ENCODE results near the gene DRAM1. TPM values are rescaled to one million over a fixed set of nuclear protein-coding genes. Genes with fewer than 3 reads are reported as not detected.

The DRAM1 gene
- total and polyA plus RNA-seq, 2 donors (not counting 1 experiment from before 2014, with no cell fraction given): 155 to 184 TPM

DNA sequence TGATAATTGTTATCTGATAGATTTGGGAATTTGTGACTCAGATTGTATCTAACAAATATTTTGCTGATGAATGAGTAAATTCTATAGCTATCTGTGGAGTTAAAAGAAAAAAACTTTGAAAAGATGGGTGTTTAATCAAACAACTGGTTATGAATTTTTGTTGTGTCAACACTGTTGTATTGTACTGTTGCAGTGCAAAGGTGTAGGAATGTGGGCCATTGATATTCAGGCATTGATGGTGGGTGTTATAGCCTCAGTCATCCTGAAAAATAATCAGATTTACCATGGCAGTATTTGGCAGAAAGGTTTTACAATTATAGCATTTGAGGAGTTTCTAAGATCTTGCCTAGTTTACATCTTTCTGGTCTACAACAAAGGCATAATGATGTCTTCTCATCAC lies 15.4 kb downstream of the DRAM1 start:
- peaks cover 29% of the 10 kb centered on the region for H3K79me2 ChIP-seq (ENCODE audit: control insufficient read depth, insufficient read depth, low read length)
- H4K20me1 ChIP-seq (ENCODE audit: control insufficient read depth, extremely low read depth, insufficient read depth, low read length): no peaks in the 10 kb centered on the region
- no peak overlapping the region for H3K9ac ChIP-seq (ENCODE audit: insufficient read depth, low read length)
- no peak overlapping the region for H2AFZ ChIP-seq (ENCODE audit: low read length)
- no peaks in the 10 kb centered on the region for H3K27me3 ChIP-seq (ENCODE audit: control insufficient read depth, insufficient read depth, low read length)
- no peaks in the 10 kb centered on the region for H3K36me3 ChIP-seq (ENCODE audit: control insufficient read depth, insufficient read depth, low read length)
- peaks cover 13% of the 10 kb centered on the region for H3K4me1 ChIP-seq (ENCODE audit: control insufficient read depth, extremely low read depth, insufficient read depth, low read length)
- H3K4me2 ChIP-seq (ENCODE audit: extremely low read depth, insufficient read depth, low read length): no peak overlapping the region
- no peak overlapping the region for H3K4me3 ChIP-seq (replicated peaks in 1 of 4; ENCODE audit: control extremely low read depth in 1 of 4, insufficient read depth in 1 of 4, low read depth in 3 of 4, low read length in 4 of 4)
- H3K9me3 ChIP-seq (ENCODE audit: control insufficient read depth, insufficient read depth, low read depth, low read length): no peaks in the 10 kb centered on the region
- no peak overlapping the region for H3K27ac ChIP-seq (ENCODE audit: insufficient read depth, low read length)
- no peak for TF ChIP-seq CTCF (conservative IDR thresholded peaks at IDR 0.05 in 1 of 2, IDR thresholded peaks at IDR 0.05 in 1 of 2; ENCODE audit: low read depth in 1 of 2, low read length in 2 of 2)
- no peak for TF ChIP-seq EZH2 (IDR thresholded peaks at IDR 0.05; ENCODE audit: low read length, missing control alignments)
- no peak for DNase-seq (ENCODE audit: low read depth in 2 of 2)

- Histone ChIP-seq H3K4me3 (replicated peaks in 1 of 4; ENCODE audit: control extremely low read depth in 1 of 4, insufficient read depth in 1 of 4, low read depth in 3 of 4, low read length in 4 of 4) (no peak overlapping the region), H3K4me2 (ENCODE audit: extremely low read depth, insufficient read depth, low read length) (no peak overlapping the region), H3K27ac (ENCODE audit: insufficient read depth, low read length) (no peak overlapping the region), H3K4me1 (ENCODE audit: control insufficient read depth, extremely low read depth, insufficient read depth, low read length) (no peaks in the 10 kb centered on the region), H3K9me3 (ENCODE audit: control insufficient read depth, insufficient read depth, low read depth, low read length) (no peaks in the 10 kb centered on the region), H3K27me3 (ENCODE audit: control insufficient read depth, insufficient read depth, low read length) (no peaks in the 10 kb centered on the region), H3K36me3 (ENCODE audit: control insufficient read depth, insufficient read depth, low read length) (peaks cover 4% of the 10 kb centered on the region), H3K79me2 (ENCODE audit: control insufficient read depth, insufficient read depth, low read length) (no peaks in the 10 kb centered on the region), H4K20me1 (ENCODE audit: control insufficient read depth, extremely low read depth, insufficient read depth, low read length) (no peaks in the 10 kb centered on the region), H2AFZ (ENCODE audit: low read length) (no peak overlapping the region), H3K9ac (ENCODE audit: insufficient read depth, low read length) (no peak overlapping the region)
- TF ChIP-seq CTCF (conservative IDR thresholded peaks at IDR 0.05 in 1 of 2, IDR thresholded peaks at IDR 0.05 in 1 of 2; ENCODE audit: low read depth in 1 of 2, low read length in 2 of 2) (no peak), EZH2 (IDR thresholded peaks at IDR 0.05; ENCODE audit: low read length, missing control alignments) (no peak)
- DNase-seq (ENCODE audit: low read depth in 2 of 2): no peak
These were observed 24.4 kb downstream of the DRAM1 start for GRCh38 chr12:101901777-101902176.

DNA sequence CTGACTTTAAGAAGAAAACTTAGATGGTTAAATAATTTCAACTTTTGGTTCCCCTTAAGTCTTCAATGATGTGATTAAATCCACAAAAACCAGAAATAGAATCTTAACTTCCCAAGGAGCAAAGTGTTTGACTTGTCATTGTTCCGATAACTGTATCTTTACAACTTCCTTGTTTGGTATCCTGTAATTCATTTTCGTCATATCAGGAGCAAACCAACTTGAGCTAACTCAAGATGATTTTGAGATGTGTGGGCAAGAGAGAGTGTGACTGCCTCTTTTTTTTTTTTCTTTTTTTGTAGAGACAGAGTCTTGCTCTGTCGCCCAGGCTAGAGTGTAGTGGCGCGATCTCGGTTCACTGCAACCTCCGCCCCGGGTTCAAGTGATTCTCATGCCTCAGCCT lies 25.3 kb downstream of the DRAM1 start:
- no peak overlapping the region for H3K27ac ChIP-seq (ENCODE audit: insufficient read depth, low read length)
- H3K9me3 ChIP-seq (ENCODE audit: control insufficient read depth, insufficient read depth, low read depth, low read length): no peaks in the 10 kb centered on the region
- H4K20me1 ChIP-seq (ENCODE audit: control insufficient read depth, extremely low read depth, insufficient read depth, low read length): no peaks in the 10 kb centered on the region
- H3K79me2 ChIP-seq (ENCODE audit: control insufficient read depth, insufficient read depth, low read length): no peaks in the 10 kb centered on the region
- no peak overlapping the region for H3K4me3 ChIP-seq (replicated peaks in 1 of 4; ENCODE audit: control extremely low read depth in 1 of 4, insufficient read depth in 1 of 4, low read depth in 3 of 4, low read length in 4 of 4)
- no peak overlapping the region for H3K4me2 ChIP-seq (ENCODE audit: extremely low read depth, insufficient read depth, low read length)
- H2AFZ ChIP-seq (ENCODE audit: low read length): no peak overlapping the region
- peaks cover 4% of the 10 kb centered on the region for H3K36me3 ChIP-seq (ENCODE audit: control insufficient read depth, insufficient read depth, low read length)
- no peaks in the 10 kb centered on the region for H3K4me1 ChIP-seq (ENCODE audit: control insufficient read depth, extremely low read depth, insufficient read depth, low read length)
- no peak overlapping the region for H3K9ac ChIP-seq (ENCODE audit: insufficient read depth, low read length)
- no peaks in the 10 kb centered on the region for H3K27me3 ChIP-seq (ENCODE audit: control insufficient read depth, insufficient read depth, low read length)
- no peak for DNase-seq (ENCODE audit: low read depth in 2 of 2)
- TF ChIP-seq EZH2 (IDR thresholded peaks at IDR 0.05; ENCODE audit: low read length, missing control alignments): no peak
- TF ChIP-seq CTCF (conservative IDR thresholded peaks at IDR 0.05 in 1 of 2, IDR thresholded peaks at IDR 0.05 in 1 of 2; ENCODE audit: low read depth in 1 of 2, low read length in 2 of 2): no peak

Data from fibroblast of lung (primary cell).